Activated CD8-positive, alpha-beta T cell treated with anti-CD3 and anti-CD28 coated beads for 36 hours (primary cell): Measurements from ENCODE around the gene TSC22D1. TPM values are rescaled to one million over a fixed set of nuclear protein-coding genes. Genes with fewer than 3 reads are reported as not detected.

Source experiments
- ATAC-seq: fragments of 200-7000 bp; cut with Tn5 transposase; one replicate; pipeline ENCODE4 v1.10.0; 2021; ENCODE audit warnings: mild to moderate bottlenecking, moderate library complexity
- CTCF ChIA-PET: fragments of 350-600 bp; sonication (Branson Sonifier 250); formaldehyde crosslinking; loops from one replicate; lab custom pipeline; 2021; ENCODE audit warnings: antibody characterized with exemption; lab: Charles Lee
- POLR2A ChIA-PET: fragments of 350-600 bp; sonication (Branson Sonifier 250); formaldehyde crosslinking; loops from one replicate; lab custom pipeline; 2021; ENCODE audit warnings: antibody characterized with exemption; lab: Charles Lee
- DNase-seq: peaks from one replicate; pipeline ENCODE4 v3.0.0-alpha.2; 2020
- H3K27ac Mint-ChIP-seq: one replicate; pipeline ENCODE4 v1.8.0; 2021; ENCODE audit warnings: mild to moderate bottlenecking, mixed read lengths
- H3K27me3 Mint-ChIP-seq: one replicate; pipeline ENCODE4 v1.8.0; 2021; ENCODE audit warnings: mixed read lengths
- H3K36me3 Mint-ChIP-seq: one replicate; pipeline ENCODE4 v1.8.0; 2021; ENCODE audit warnings: low read depth, mixed read lengths
- H3K4me1 Mint-ChIP-seq: one replicate; pipeline ENCODE4 v1.8.0; 2021; ENCODE audit warnings: low read depth, mixed read lengths
- H3K4me3 Mint-ChIP-seq: one replicate; pipeline ENCODE4 v1.8.0; 2021; ENCODE audit warnings: mild to moderate bottlenecking, moderate library complexity, mixed read lengths
- H3K9me3 Mint-ChIP-seq: one replicate; pipeline ENCODE4 v1.8.0; 2021; ENCODE audit warnings: mixed read lengths
- CTCF ChIP-seq: fragments of 200-600 bp; IDR thresholded peaks from one replicate; pipeline ENCODE4 v1.8.0; 2022; ENCODE audit warnings: antibody characterized with exemption, mild to moderate bottlenecking
- intact Hi-C: fragments of 100-400 bp; cut with micrococcal nuclease; formaldehyde crosslinking; loops from one replicate; pipeline ENCODE4 v1.10.0; 2022
- total RNA-seq, 2 experiments: library from RNA; stranded (reverse); gene quantifications; one replicate each; pipeline ENCODE4 v1.2.3, GENCODE V29; 2021

Gene TSC22D1
- total RNA-seq, 2 experiments from 2014 or later: 7.6 to 9.6 TPM

GRCh38 chr13:44540761-44541434 is 35.2 kb downstream of the TSC22D1 start:
- no peak for TF ChIP-seq CTCF
- peaks cover 5% of the 10 kb centered on the region for H3K4me1 Mint-ChIP-seq
- no peaks in the 10 kb centered on the region for H3K9me3 Mint-ChIP-seq
- ATAC-seq: no peak
- no peaks in the 10 kb centered on the region for H3K36me3 Mint-ChIP-seq
- POLR2A ChIA-PET: no interaction called here
- H3K27me3 Mint-ChIP-seq: no peaks in the 10 kb centered on the region
- H3K4me3 Mint-ChIP-seq: no peak overlapping the region
- CTCF ChIA-PET: interaction anchor here (1.1 to 1.4 kb wide), 3 partner anchors 14 to 57 kb away, joined by 3 to 4 read pairs (median 3); no protein-coding TSS in a partner anchor
- DNase-seq: no peak
- H3K27ac Mint-ChIP-seq: no peak overlapping the region
- intact Hi-C loops: no loop called here

GRCh38 chr13:44537248-44537647 is 38.9 kb downstream of the TSC22D1 start:
- Mint-ChIP-seq H3K27me3 (no peaks in the 10 kb centered on the region), H3K4me1 (peaks cover 5% of the 10 kb centered on the region), H3K36me3 (no peaks in the 10 kb centered on the region), H3K27ac (no peak overlapping the region), H3K4me3 (no peak overlapping the region), H3K9me3 (no peaks in the 10 kb centered on the region)
- ATAC-seq (no peak), DNase-seq (no peak)
- ChIA-PET CTCF (interaction anchor here (0.5 to 1.6 kb wide), 3 partner anchors 37 to 311 kb away, joined by 3 read pairs; no protein-coding TSS in a partner anchor), POLR2A (no interaction called here)
- no peak for TF ChIP-seq CTCF
- intact Hi-C loops: no loop called here

GRCh38 chr13:44523146-44524015 is 52.7 kb downstream of the TSC22D1 start:
- H3K4me1 Mint-ChIP-seq: no peaks in the 10 kb centered on the region
- intact Hi-C loops: no loop called here
- ChIA-PET CTCF (interaction anchor here (1.4 to 2.0 kb wide), 3 partner anchors 12 to 39 kb away, joined by 3 to 7 read pairs (median 5); no protein-coding TSS in a partner anchor), POLR2A (interaction anchor here (0.6 kb wide), 1 partner anchor 1382 kb away, joined by 3 read pairs; no protein-coding TSS in a partner anchor)
- no peak for DNase-seq
- no peaks in the 10 kb centered on the region for H3K27me3 Mint-ChIP-seq
- TF ChIP-seq CTCF: no peak
- no peaks in the 10 kb centered on the region for H3K36me3 Mint-ChIP-seq
- no peaks in the 10 kb centered on the region for H3K9me3 Mint-ChIP-seq
- H3K4me3 Mint-ChIP-seq: no peak overlapping the region
- ATAC-seq: no peak
- H3K27ac Mint-ChIP-seq: no peak overlapping the region

- Mint-ChIP-seq H3K4me3 (no peak overlapping the region), H3K9me3 (no peaks in the 10 kb centered on the region), H3K36me3 (no peaks in the 10 kb centered on the region), H3K27ac (no peak overlapping the region), H3K27me3 (no peaks in the 10 kb centered on the region), H3K4me1 (peaks cover 3% of the 10 kb centered on the region)
- ATAC-seq: no peak
- no peak for DNase-seq
- ChIA-PET POLR2A (no interaction called here), CTCF (no interaction called here)
- no peak for TF ChIP-seq CTCF
- intact Hi-C loops: no loop called here
Observed at GRCh38 chr13:44519642-44520041, 56.5 kb downstream of the TSC22D1 start.
